HuH-7 (cell line): Measurements from ENCODE around the gene SCN1B.

Experiments used
- DNase-seq: peaks from one replicate; pipeline ENCODE4 v3.0.0; 2011; ENCODE audit warnings: low spot score

The SCN1B gene

DNA sequence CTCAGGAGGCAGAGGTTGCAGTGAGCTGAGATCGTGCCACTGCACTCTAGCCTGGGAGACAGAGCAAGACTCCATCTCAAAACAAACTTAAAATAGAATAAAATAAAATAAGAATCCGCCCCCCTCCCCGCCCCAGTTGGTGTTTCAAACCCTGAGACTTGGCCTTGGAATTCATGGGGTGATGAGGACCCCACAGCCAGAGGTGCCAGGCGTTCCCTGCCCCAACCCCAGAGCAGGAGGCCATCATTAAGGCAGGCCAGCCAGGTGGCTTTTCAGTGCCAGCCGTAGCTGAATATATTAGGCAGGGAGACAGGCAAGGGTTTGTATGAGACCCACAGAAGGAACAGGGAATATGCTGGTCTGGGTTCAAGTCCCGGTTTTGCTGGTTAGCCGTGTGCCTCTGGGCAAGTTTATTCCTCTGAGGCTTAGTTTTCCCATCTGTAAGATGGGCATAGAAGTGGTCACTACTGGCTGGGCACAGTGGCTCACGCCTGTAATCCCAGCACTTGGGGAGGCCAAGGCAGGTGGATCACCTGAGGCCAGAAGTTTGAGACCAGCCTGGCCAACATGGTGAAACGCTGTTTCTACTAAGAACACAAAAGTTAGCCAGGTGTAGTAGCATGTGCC, 23.5 kb downstream of the SCN1B start:
- DNase-seq = no peak

- no peak for DNase-seq
Observed at GRCh38 chr19:35054626-35055025, 24.4 kb downstream of the SCN1B start.

GRCh38 chr19:35055715-35056179, 25.5 kb downstream of the SCN1B start:
- DNase-seq = no peak

DNA sequence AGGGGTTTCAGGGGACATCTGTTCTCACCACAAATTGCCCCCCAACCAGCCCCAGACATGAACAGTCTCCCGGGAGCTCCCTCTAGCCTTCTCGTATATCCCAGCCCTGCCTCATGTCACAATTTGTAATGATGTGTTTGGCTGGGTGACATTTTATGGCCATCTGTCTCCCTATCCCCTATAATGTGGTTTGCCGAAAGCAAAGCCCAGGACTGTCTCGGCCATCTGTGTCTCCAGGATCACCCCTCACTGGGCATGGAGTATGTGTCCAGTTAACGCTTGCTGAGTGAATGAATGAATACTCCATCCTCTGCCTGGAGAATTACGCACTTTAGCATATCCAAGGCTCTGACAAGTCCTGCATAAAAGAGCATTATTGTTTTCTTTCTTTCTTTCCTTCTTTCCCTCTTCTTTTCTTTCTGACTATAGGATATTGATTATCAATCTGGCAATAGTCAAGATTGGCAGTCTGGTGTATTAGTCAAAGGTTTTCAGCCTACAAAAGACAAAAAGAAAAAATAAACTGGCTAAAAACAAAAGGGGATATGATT, 26.3 kb downstream of the SCN1B start:
- DNase-seq = no peak

DNA sequence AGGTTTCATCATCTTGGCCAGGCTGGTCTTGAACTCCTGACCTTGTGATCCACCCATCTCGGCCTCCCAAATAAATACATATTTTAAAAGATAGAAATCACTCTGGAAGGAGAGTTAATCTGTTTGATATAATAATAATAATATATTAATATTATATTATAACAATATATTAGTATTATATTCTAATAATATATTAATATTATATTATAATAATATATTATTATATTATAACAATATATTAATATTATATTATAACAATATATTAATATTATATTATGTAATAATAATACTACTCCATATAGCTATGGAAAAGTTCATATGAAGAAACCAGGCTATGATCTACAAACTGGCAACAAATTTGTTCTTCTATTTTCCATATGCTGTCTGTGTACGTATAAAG, 28.1 kb downstream of the SCN1B start:
- no peak for DNase-seq

GRCh38 chr19:35059006-35059798, 28.9 kb downstream of the SCN1B start:
- no peak for DNase-seq

GRCh38 chr19:35059799-35060091, 29.5 kb downstream of the SCN1B start:
- no peak for DNase-seq

GRCh38 chr19:35060160-35060855, 30.0 kb downstream of the SCN1B start:
- no peak for DNase-seq

DNA sequence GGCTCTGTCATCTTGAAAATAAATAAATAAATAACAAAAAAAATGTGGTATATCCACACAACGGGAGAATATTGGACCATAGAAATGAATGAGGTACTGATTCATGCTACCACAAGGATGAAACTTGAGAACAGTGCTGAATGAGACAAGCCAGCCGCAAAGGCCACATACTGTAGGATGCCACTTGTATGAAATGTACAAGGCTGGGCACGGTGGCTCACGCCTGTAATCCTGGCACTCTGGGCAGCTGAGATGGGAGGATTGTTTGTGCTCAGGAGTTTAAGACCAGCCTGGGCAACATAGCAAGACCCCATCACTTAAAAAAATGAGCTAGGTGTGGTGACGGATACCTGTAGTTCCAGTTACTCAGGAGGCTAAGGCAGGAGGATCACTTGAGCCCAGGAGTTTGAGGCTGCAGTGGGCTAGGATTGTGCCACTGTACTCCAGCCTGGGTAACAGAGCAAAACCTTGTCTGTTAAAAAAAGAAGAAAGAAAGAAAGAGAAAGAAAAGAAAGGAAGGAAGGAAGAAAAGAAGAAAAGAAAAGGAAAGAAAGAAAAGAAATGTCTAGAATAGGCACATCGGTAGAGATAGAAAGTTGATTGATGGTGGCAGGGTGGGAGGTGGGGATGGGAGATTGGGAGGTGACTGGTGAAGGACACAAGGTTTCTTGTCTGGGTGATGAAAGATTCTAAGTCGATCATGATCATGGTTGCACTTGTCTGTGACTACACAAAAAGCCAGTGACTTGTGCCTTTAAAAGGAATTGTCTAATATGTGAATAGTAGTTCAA, 31.5 kb downstream of the SCN1B start:
- DNase-seq = no peak

GRCh38 chr19:35062942-35063341, 32.7 kb downstream of the SCN1B start:
- no peak for DNase-seq

DNA sequence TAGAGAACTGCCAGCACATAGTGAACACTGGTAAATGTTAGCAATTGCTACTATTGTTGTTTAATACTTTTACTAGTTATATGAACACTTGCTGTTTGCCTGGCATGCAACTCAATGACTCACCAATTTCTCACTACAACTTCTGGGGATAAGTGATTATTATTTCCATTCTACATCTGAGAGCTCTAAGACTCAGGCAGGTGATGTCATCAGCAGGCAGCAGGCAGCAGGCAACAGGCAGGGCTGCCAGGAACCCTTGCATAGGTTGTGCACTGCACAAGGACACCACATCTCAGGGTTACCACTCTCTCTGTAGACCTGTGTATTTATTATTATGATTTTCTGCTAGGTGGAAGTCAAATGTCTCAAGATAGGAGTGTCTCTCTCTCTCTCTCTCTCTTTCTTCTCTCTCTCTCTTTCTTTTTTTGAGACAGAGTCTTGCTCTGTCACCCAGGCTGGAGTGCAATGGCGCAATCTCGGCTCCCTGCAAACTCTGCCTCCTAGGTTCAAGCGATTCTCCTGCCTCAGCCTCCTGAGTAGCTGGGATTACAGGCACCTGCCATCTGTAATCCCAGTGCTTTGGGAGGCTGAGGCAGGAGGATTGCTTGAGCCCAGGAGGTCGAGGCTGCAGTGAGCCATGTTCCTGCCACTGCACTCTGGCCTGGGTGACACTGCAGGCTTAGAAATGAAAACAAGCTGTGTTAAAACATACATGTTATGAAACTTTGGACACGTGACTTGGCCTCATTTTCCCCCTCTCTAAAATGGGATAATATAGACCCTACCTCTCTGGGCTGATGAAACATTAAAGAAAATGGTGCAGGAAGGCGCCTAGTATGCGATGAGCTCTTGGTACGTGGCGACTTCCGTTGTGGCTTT, 33.9 kb downstream of the SCN1B start:
- no peak for DNase-seq

- no peak for DNase-seq
Observed at GRCh38 chr19:35065574-35065973, 35.3 kb downstream of the SCN1B start.

- DNase-seq = no peak
Observed at GRCh38 chr19:35066121-35066520, 35.9 kb downstream of the SCN1B start.

DNA sequence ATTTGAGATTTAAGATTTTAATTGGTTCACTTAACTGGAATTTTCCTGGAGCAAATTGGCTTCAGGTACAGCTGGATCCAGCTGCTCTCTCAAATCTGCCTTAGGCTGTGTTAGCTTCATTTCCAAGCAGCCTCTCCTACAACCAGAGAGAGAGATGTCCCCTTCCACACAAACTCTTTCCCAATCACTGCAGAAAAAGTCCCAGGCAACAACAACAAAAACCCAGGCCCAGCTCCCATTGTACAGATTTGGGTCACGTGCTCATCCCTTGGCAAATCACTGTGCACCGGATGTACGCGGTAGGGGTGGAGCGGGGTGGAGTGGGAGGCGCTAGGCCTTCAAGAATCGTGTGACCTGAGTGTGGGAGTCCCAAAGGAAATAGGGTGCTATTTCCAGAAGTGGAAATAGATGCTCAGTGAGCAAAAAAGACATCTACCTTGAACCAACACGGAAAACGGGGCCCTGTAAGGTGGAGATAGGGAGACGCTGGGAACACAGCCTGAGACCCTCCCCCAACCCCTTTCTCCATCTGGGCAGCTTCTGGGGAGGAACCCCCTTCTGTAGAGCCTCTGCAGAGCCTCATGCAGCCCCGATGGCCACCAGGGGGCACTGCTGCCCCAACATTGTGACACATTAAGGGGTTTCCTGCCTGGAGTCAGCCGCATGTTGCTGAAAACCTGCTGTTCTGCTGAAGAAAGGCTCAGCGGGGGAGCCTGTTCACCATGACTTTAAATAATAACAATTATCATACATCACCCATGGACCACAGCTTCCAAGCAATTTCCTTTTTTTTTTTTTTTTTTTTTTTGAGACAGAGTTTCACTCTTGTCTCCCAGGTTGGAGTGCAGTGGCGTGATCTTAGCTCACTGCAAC, 36.7 kb downstream of the SCN1B start:
- DNase-seq = peak; percentile 92

DNA sequence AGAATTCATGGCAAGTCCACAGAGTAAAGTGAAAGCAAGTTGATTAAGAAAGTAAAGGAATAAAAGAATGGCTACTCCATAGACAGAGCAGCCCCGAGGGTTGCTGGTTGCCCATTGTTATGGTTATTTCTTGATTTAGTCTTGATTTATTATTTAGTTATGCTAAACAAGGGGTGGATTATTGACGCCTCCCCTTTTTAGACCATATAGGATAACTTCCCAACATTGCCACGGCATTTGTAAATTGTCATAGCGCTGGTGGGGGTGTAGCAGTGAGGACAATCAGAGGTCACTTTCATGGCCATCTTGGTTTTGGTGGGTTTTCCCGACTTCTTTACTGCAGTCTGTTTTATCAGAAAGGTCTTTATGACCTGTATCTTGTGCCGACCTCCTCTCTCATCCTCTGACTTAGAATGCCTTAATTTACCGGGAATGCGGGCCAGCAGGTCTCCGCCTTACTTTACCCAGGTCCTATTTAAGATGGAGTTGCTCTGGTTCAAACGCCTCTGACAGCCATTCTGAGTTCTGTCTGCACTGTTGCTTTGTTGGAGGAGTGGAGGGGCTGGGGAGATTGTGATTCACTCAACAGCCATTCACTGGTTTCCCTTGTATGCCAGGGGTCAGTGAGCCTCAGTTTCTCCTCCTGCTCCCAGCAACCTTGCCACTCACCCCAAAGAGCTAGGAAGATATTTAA, 38.8 kb downstream of the SCN1B start:
- DNase-seq = no peak

DNA sequence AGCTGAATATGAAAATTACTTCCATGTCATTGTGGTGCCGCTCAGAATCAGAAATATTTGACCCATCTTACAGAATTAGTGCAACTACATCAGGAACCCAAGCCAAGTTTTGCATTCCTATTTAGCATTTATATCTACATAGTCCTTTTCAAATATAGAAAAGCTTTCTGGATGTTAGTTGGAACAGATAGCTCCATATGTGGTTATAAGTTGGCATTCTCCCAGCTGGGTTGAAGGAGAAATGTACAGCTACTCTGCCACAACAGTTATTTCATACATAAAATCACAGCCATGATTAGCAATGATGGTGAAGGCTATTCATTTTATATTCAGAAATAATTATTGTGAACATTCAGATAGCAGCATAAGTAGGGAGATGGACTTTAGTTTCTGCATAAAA, 39.4 kb downstream of the SCN1B start:
- no peak for DNase-seq

DNA sequence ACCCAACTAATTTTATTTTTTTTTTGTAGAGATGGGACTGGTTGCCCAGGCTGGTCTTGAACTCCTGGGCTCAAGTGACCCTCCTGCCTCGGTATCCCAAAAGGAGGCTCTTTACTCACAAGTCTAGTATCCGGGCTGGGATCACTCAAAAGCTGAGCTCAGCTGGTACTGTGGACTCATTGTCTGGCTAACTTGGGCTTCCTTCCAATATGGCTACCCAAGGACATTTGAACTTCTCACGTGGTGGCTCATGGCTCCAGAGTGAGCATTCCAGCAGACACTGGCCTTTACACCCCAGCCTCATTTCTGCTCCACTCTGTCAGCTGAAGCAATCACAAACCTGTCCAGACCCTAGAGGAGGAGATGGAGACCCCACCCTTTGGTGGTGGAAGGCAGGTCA, 40.2 kb downstream of the SCN1B start:
- no peak for DNase-seq

DNA sequence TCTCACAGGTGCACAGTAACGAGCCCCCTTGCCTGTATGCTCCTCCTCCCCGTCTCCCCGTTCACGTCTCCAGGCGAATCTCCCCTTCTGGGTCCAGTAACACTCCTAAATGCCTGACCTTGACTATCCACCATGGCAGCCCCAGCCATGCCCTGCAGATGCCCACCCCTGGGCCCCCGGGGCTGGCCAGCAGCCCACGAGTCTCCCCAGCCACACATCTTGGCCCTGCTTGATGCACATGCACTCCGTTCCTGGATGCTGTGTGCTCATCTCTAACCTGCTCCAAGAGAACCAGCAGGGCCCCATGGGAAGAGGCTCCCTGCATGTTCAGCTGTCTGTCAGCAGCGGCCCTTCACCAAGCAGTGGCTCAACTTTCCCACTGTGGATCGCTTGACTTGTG, 43.2 kb downstream of the SCN1B start:
- no peak for DNase-seq

DNA sequence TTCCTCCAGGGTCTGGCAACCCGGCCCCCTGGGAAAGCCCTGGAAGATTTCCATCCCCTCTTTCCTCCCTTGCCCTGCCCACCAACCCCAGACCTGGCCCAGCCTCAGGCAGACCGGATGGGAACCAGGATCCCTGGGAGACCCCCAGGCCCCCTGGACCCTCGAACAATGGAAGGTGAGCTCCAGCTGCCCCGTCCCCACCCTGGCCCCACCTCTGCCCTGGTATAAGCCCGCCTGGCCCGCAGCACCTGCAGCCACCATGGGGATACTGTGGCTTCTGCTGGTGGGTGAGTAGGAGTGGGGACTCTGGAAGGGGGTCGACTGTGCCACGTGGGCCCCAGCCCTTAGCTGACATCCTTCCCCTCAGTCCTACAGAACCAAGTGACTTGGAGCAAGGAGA, 43.7 kb downstream of the SCN1B start:
- DNase-seq = no peak
